ENCODE data around the gene ANKRD24. TPM values are rescaled to one million over a fixed set of nuclear protein-coding genes. Genes with fewer than 3 reads are reported as not detected.

The ANKRD24 gene
- total RNA-seq, 2 experiments from 2014 or later = 1.7 to 4.8 TPM

DNA sequence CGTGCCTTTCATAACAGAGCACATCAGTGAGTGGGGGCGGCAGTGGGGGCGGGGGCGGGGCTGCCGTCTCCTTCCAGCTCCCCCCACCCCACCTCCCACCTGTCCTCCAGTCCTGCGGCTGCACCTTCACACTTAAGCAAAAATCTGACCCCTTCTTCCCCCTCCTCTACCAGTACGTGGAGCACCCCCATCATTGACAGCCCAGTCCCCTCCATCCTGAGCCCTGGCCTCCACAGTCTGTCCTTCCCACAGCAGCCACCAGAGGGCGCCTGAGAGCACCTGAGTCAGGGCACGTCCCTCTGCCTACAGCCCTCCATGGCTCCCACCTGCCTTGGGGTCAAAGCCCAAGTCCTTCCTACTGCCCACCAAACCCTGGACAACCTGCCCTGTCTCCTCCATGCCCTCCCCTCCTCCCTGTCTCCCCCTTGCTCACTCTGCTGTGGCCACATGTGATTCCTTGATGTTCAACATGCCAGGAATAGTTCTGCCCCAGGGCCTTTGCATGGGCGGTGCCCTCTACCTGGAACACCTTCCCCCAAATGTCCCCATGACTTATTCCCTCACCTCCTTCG lies 50.9 kb downstream of the ANKRD24 start:
- Histone ChIP-seq H3K36me3 (ENCODE audit: insufficient read depth, low read length) (no peaks in the 10 kb centered on the region), H3K4me2 (ENCODE audit: low read length) (no peak overlapping the region), H4K20me1 (ENCODE audit: insufficient read depth, low read length) (no peaks in the 10 kb centered on the region), H3K4me3 (ENCODE audit: low read depth, low read length, poor library complexity, severe bottlenecking) (no peak overlapping the region), H3K9me2 (ENCODE audit: insufficient read depth, low read length) (no peaks in the 10 kb centered on the region), H2AFZ (ENCODE audit: low read length) (no peak overlapping the region), H3K4me1 (ENCODE audit: insufficient read depth, low read length, poor library complexity, severe bottlenecking) (no peaks in the 10 kb centered on the region), H3K27ac (ENCODE audit: low read depth, low read length, poor library complexity, severe bottlenecking) (no peak overlapping the region), H3K9me3 (ENCODE audit: low read length) (no peaks in the 10 kb centered on the region), H3K79me2 (ENCODE audit: insufficient read depth, low read depth, low read length) (no peaks in the 10 kb centered on the region)
- no TSS peak for BruUV-seq (replicated peaks)
- POLR2A ChIA-PET = no interaction called here
- CTCF ChIA-PET (ENCODE audit: unreplicated experiment) = no interaction called here
- TF ChIP-seq CTCF (conservative IDR thresholded peaks at IDR 0.05; ENCODE audit: low read length) = peak; percentile 90
- TF ChIP-seq EZH2phosphoT487 (IDR thresholded peaks at IDR 0.05; ENCODE audit: borderline replicate concordance, low read depth, low read length) = no peak
- intact Hi-C loops (cut with micrococcal nuclease; ENCODE audit: unreplicated experiment) = no loop called here
- peak; percentile 56 for DNase-seq (ENCODE audit: low spot score)

- POLR2A ChIA-PET = no interaction called here
- no TSS peak for BruUV-seq (replicated peaks)
- CTCF ChIA-PET (ENCODE audit: unreplicated experiment) = no interaction called here
These were observed 51.8 kb downstream of the ANKRD24 start for GRCh38 chr19:4234142-4234861.

More at GRCh38 chr19:4234142-4234861, 51.8 kb downstream of the ANKRD24 start:
- H3K79me2 ChIP-seq (ENCODE audit: insufficient read depth, low read depth, low read length) = no peaks in the 10 kb centered on the region
- no peak for DNase-seq (ENCODE audit: low spot score)
- H2AFZ ChIP-seq (ENCODE audit: low read length) = no peak overlapping the region
- H3K27ac ChIP-seq (ENCODE audit: low read depth, low read length, poor library complexity, severe bottlenecking) = no peak overlapping the region
- no peaks in the 10 kb centered on the region for H4K20me1 ChIP-seq (ENCODE audit: insufficient read depth, low read length)
- TF ChIP-seq CTCF (conservative IDR thresholded peaks at IDR 0.05; ENCODE audit: low read length) (no peak), EZH2phosphoT487 (IDR thresholded peaks at IDR 0.05; ENCODE audit: borderline replicate concordance, low read depth, low read length) (no peak)
- no peaks in the 10 kb centered on the region for H3K9me3 ChIP-seq (ENCODE audit: low read length)
- no peaks in the 10 kb centered on the region for H3K36me3 ChIP-seq (ENCODE audit: insufficient read depth, low read length)
- intact Hi-C loops (cut with micrococcal nuclease; ENCODE audit: unreplicated experiment) = no loop called here
- no peak overlapping the region for H3K4me3 ChIP-seq (ENCODE audit: low read depth, low read length, poor library complexity, severe bottlenecking)
- no peaks in the 10 kb centered on the region for H3K9me2 ChIP-seq (ENCODE audit: insufficient read depth, low read length)
- H3K4me2 ChIP-seq (ENCODE audit: low read length) = no peak overlapping the region
- no peaks in the 10 kb centered on the region for H3K4me1 ChIP-seq (ENCODE audit: insufficient read depth, low read length, poor library complexity, severe bottlenecking)

Data from OCI-LY7 (cell line).